Naive B cell (primary cell): ENCODE data around the gene AP4M1. TPM values are rescaled to one million over a fixed set of nuclear protein-coding genes. Genes with fewer than 3 reads are reported as not detected.
"Not testable (repeated sequence)": the region's sequence is repeated elsewhere in the genome, so short reads cannot be mapped to it uniquely, and the experiment has no call there.

Source experiments
- ATAC-seq, 2 donors: fragments of 150-1000 bp; cut with Tn5 transposase; 2 replicates each; pipeline ENCODE4 v1.10.0; 2021; ENCODE audit warnings: low read depth in 2 of 2, mild to moderate bottlenecking in 2 of 2, moderate library complexity in 2 of 2
- DNase-seq: peaks from one replicate; pipeline ENCODE4 v3.0.0; 2022
- H3K27ac Mint-ChIP-seq, 6 donors: one replicate each; pipeline ENCODE4 v1.8.0; 2020 to 2022; ENCODE audit warnings: mild to moderate bottlenecking in 6 of 6, mixed read lengths in 6 of 6, moderate library complexity in 5 of 6, inconsistent platforms in 2 of 6
- H3K27me3 Mint-ChIP-seq, 3 donors: one replicate each; pipeline ENCODE4 v1.8.0; 2021 to 2022; ENCODE audit warnings: mixed read lengths in 3 of 3, mild to moderate bottlenecking in 1 of 3
- H3K36me3 Mint-ChIP-seq, 2 donors: one replicate each; pipeline ENCODE4 v1.8.0; 2020 to 2022; ENCODE audit warnings: mixed read lengths in 2 of 2, inconsistent platforms in 1 of 2, mild to moderate bottlenecking in 1 of 2
- H3K4me1 Mint-ChIP-seq, 3 donors: one replicate each; pipeline ENCODE4 v1.8.0; 2020 to 2022; ENCODE audit warnings: mixed read lengths in 3 of 3, inconsistent platforms in 1 of 3, mild to moderate bottlenecking in 1 of 3, moderate library complexity in 1 of 3
- H3K4me3 Mint-ChIP-seq, 8 donors: one replicate each; pipeline ENCODE4 v1.8.0; 2020 to 2022; ENCODE audit warnings: mild to moderate bottlenecking in 8 of 8, mixed read lengths in 8 of 8, moderate library complexity in 8 of 8, inconsistent platforms in 2 of 8
- H3K9me3 Mint-ChIP-seq, 7 donors: one replicate each; pipeline ENCODE4 v1.8.0; 2020 to 2022; ENCODE audit warnings: mixed read lengths in 7 of 7, mild to moderate bottlenecking in 5 of 7, inconsistent platforms in 2 of 7, moderate library complexity in 1 of 7
- polyA plus RNA-seq, 6 donors: library from polyadenylated mRNA; unstranded; fragments of 300-500 nt; fragmentation: Illumina TruSeq; gene quantifications; one replicate each; pipeline ENCODE4 v1.2.3, GENCODE V29; 2021; ENCODE audit warnings: low read depth in 6 of 6

AP4M1 gene
- polyA plus RNA-seq, 6 donors from 2014 or later: 3.3 to 6.8 (median 5.6) TPM

DNA sequence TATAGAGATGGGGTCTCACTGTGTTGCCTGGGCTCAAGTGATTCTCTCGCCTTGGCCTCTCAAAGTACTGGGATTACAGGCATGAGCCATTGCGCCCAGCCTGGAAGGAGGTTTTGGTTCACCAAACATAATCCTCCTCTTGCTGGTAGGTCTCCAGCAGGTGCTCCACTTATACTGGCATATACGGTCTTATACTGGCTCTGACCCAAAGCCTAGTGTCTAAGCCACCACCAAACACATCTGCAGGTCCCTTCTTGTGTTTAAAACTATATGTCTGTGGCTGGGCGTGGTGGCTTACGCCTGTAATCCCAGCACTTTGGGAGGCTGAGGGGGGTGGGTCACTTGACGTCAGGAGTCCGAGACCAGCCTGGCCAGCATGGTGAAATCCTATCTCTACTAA is 30.7 kb downstream of the AP4M1 start:
- H3K27ac Mint-ChIP-seq: peak overlapping the region in 3 of 6 donors; percentile 67 to 84 (median 81)
- no peaks in the 10 kb centered on the region for H3K36me3 Mint-ChIP-seq
- peak overlapping the region in 1 of 8 donors; percentile 51 for H3K4me3 Mint-ChIP-seq
- no peak for DNase-seq
- H3K27me3 Mint-ChIP-seq: no peaks in the 10 kb centered on the region
- no peaks in the 10 kb centered on the region for H3K9me3 Mint-ChIP-seq
- no peak for ATAC-seq
- H3K4me1 Mint-ChIP-seq: peaks cover 15 to 25% (median 25%) of the 10 kb centered on the region in 3 donors

DNA sequence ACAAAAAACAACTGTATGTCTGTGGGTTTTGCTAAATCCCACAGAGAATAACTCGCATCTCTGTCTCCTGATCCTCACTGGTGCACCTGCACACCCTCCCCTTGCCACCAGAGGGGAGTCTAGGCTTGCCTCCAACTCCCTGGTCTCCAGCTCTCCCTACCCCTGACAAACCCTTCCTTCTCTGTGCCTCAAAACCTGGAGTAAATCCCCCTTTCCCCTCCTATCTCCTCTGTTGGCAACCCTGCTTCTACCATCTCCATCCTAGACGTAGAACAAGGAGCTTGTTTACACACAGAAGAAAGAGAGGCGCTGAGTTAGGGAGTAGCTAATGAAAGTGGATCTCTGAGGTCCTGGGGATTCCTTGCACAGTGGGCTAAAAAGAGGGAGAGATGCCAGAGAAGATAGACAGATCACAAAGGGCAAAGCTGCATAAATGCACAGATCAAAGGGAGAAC is 31.3 kb downstream of the AP4M1 start:
- peak; percentile 79 to 81 for ATAC-seq
- Mint-ChIP-seq H3K4me3 (peak overlapping the region in 3 of 8 donors; percentile 25 to 51 (median 37)), H3K27me3 (no peaks in the 10 kb centered on the region), H3K27ac (peak overlapping the region in 4 of 6 donors; percentile 9 to 93 (median 76)), H3K36me3 (no peaks in the 10 kb centered on the region), H3K4me1 (peaks cover 15 to 30% (median 28%) of the 10 kb centered on the region in 3 donors), H3K9me3 (no peaks in the 10 kb centered on the region)
- DNase-seq: peak; percentile 63

DNA sequence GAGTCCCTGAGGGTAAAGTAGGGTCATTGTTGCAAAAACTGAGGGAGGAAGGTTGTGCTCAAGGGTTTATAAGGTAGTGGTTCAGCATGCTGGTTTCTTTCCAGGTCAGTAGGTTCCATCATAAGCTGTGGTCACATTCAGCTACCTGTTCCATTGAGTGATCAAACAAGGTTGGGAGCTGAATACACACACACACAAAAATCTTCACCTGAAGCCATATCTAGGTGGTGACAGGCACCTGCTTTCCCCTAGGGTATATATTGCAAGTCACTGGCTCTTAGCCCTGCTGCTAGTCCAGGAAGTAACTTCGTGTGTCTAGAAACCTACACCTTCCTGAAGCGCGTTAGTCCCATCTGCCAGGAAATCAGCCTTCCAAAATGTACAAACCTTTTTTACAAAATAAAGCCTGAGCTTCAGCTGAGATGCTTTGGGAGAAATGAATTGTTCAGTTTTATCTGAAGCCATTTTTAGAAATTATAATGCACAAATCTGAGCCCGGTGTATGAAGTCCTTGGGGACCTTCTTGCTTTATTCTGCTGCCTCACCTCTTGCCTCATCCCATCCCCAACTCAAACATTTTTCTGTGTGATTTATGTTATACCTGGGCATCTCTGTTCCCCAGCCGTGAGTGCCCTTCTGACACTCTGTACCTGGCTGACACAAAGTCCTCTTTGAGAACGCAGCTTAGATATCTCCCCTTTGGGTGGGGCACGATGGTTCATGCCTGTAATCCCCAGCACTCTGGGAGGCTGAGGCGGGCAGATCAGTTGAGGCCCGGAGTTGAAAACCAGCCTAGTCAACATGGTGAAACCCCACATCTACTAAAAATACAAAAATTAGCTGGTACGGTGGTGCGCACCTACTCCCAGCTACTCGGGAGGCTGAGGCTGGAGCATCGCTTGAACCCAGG is 36.7 kb downstream of the AP4M1 start:
- Mint-ChIP-seq H3K4me1 (peaks cover 3 to 30% (median 18%) of the 10 kb centered on the region in 3 donors), H3K36me3 (no peaks in the 10 kb centered on the region), H3K4me3 (peak overlapping the region; percentile 7 to 82 (median 54)), H3K27ac (peak overlapping the region in 4 of 6 donors; percentile 70 to 96 (median 85)), H3K9me3 (no peaks in the 10 kb centered on the region), H3K27me3 (no peaks in the 10 kb centered on the region)
- ATAC-seq (peak; percentile 77 to 81), DNase-seq (no peak)

DNA sequence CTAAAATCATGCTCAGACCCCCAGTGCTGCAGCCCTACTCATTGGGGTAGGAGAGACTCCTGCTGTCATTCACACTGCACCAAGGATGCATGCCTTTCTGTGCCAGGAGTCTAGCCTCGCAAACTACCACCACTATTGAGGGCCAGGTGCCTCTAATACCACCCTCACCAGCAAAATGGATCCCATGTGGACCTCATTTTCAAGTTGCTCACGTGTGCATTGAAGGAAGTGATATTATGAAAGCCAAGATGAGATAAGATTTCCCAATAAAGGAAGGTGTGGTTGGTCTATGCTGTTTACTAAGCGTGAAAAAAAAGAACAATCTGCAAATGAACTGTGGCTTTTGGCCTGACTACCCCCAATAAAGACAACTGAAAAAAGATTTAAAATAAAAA is 40.1 kb downstream of the AP4M1 start:
- H3K27ac Mint-ChIP-seq: peak overlapping the region in 1 of 6 donors; percentile 58
- no peak for ATAC-seq
- no peaks in the 10 kb centered on the region for H3K27me3 Mint-ChIP-seq
- peaks cover 3 to 30% (median 18%) of the 10 kb centered on the region in 3 donors for H3K4me1 Mint-ChIP-seq
- no peaks in the 10 kb centered on the region for H3K9me3 Mint-ChIP-seq
- no peak overlapping the region for H3K4me3 Mint-ChIP-seq
- no peak for DNase-seq
- H3K36me3 Mint-ChIP-seq: no peaks in the 10 kb centered on the region

DNA sequence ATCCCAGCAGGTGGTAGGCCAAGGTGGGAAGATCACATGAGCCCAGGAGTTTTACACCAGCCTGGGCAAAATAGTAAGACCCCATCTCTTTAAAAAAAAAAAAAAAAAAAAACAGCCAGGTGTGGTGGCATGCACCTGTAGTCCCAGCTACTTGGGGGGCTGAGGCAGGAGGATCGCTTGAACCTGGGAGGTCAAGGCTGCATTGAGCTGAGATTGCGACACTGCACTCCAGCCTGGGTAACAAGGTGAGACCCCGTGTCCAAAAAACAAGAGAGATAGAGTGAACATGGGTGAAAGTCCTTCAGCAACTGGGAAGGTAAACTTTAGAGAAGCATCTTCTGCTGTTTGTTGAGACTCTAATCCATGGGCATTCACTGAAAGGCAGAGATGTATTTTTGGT is 41.0 kb downstream of the AP4M1 start:
- Mint-ChIP-seq H3K9me3 (no peaks in the 10 kb centered on the region), H3K4me3 (no peak overlapping the region), H3K27me3 (no peaks in the 10 kb centered on the region), H3K4me1 (peaks cover 3 to 27% (median 17%) of the 10 kb centered on the region in 3 donors), H3K36me3 (no peaks in the 10 kb centered on the region), H3K27ac (no peak overlapping the region)
- DNase-seq (no peak), ATAC-seq (no peak)

DNA sequence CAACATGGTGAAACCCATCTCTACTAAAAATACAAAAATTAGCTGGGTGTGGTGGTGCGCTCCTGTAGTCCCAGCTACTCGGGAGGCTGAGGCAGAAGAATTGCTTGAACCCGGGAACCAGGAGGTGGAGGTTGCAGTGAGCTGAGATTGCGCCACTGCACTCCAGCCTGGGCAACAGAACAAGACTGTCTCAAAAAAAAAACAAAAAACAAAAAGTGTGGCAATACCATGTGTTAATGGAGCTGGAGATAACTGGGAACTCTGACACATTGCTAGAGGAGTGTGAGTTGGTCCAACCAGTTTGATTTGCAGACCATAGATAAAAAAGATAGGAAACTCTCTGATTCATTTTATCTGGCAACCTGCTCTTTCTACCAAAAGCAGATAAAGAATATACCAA is 44.9 kb downstream of the AP4M1 start:
- not testable (repeated sequence) for H3K27me3 Mint-ChIP-seq, H3K9me3 Mint-ChIP-seq, H3K27ac Mint-ChIP-seq, DNase-seq, ATAC-seq, H3K36me3 Mint-ChIP-seq
- peaks cover 18 to 33% (median 23%) of the 10 kb centered on the region in 3 donors for H3K4me1 Mint-ChIP-seq
- H3K4me3 Mint-ChIP-seq: peak overlapping the region in 1 of 8 donors; percentile 14

DNA sequence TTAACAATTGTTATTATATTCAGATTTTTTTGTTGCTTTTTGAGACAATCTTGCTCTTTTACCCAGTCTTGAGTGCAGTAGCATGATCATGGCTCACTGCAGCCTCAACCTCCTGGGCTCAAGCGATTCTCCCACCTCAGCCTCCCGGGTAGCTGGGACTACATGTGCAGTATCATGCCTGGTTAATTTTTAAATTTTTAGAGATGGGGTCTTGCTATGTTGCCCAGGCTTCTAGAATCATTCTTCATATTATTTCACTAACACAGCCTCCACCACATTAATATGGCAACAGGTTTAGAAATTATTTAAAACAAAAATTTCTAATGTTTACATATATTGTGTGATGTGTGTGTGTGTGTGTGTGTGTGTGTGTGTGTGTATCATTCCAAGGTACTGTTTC is 45.8 kb downstream of the AP4M1 start:
- Mint-ChIP-seq H3K27ac (peak overlapping the region in 2 of 6 donors; percentile 50 to 95), H3K27me3 (no peaks in the 10 kb centered on the region), H3K9me3 (no peaks in the 10 kb centered on the region), H3K36me3 (peaks cover under 1 to 2% of the 10 kb centered on the region in 2 donors), H3K4me1 (peaks cover 20 to 36% (median 28%) of the 10 kb centered on the region in 3 donors), H3K4me3 (peak overlapping the region in 1 of 8 donors; percentile 91)
- DNase-seq (no peak), ATAC-seq (no peak)

DNA sequence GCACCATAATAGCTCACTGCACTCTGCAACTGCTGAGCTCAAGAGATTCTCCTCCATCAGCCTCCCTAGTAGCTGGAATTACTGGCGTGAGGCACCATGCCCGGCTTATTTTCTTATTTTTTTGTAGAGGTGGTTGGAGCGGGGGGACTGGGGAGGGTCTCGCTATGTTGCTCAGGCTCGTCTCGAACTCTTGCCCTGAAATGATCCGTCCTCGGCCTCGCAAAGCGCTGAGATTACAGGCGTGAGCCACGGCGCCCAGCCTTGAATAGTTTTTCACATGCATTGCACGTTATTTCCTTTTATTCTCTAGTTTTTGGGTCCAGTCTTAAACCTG is 46.7 kb downstream of the AP4M1 start:
- peaks cover 5 to 8% of the 10 kb centered on the region in 2 donors for H3K36me3 Mint-ChIP-seq
- no peaks in the 10 kb centered on the region for H3K9me3 Mint-ChIP-seq
- peak overlapping the region; percentile 94 to 98 (median 96) for H3K27ac Mint-ChIP-seq
- H3K4me1 Mint-ChIP-seq: peaks cover 25 to 45% (median 37%) of the 10 kb centered on the region in 3 donors
- ATAC-seq: peak; percentile 0 to 5
- DNase-seq: no peak
- peak overlapping the region; percentile 87 to 100 (median 97) for H3K4me3 Mint-ChIP-seq
- no peaks in the 10 kb centered on the region for H3K27me3 Mint-ChIP-seq

DNA sequence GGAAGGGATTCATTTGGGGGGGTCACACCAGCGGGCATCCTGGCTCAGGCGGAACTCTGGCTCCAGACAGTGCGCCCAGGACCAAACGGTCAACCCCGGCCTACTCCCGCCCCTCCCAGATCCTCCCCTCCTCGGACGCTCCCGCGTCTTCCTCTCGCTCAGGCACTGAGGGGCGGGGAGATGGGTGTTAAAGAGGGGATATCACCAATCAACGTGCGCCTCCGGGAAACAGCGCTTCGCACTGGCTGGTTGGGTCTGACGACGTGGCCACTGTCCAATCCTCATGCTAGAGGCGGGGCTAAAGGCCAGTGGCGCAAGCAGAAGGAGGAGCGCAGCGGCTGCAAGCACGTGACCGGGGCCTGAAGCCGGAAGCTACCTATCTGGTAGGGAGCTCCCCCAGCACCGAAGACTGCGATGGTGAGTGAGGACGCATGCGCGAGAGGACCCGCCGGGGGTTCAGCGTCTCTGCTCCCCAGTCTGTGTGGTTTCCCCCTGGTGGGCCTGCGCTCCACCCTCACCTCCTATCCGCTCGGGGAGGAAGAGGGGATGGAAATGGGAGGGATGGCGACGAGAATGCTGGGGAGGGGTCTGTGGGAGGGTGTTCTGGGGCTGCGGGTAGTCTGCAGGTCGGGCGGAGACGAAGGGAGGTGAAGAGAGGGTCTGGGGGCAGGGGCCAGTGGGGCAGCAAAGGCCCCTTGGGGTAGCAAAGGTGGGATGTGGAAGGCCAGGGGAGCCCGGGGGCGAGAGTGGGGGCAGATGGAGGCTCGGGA is 47.3 kb downstream of the AP4M1 start, which contains the start of gene LAMTOR4:
Gene LAMTOR4 (plus strand): TSS at position 360 of the 770 bp plus-strand sequence. CDS start 55 bp downstream, at position 415.
- Mint-ChIP-seq H3K27ac (peak within 1 kb of the TSS; percentile 94 to 98 (median 96)), H3K9me3 (no peaks in the 10 kb centered on the region), H3K27me3 (no peaks in the 10 kb centered on the region), H3K4me3 (peak within 1 kb of the TSS; percentile 87 to 100 (median 97)), H3K4me1 (peaks cover 28 to 51% (median 43%) of the 10 kb centered on the region in 3 donors), H3K36me3 (peaks cover 5 to 8% of the 10 kb centered on the region in 2 donors)
- DNase-seq: peak; percentile 97
- ATAC-seq: peak; percentile 92

DNA sequence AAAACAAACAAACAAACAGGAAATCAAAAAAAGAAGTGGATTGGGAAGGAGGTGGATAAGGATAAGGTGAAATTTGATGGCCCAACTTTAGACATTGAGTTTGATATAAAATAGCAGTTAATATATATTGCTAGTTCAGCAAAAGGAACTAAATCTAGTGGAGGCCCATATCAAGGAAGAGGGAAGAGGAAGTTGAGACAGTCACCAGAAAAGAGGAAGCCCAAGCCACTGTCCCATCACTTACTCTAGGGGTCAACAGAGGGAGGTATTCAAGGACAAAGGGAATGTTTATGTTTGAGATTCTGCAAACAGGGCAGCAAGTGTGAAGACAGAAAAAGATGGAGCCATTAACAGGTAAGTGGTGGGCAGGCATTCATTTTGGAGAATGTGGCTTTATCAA is 51.0 kb downstream of the AP4M1 start:
- H3K4me3 Mint-ChIP-seq: peak overlapping the region in 7 of 8 donors; percentile 43 to 81 (median 71)
- no peak for ATAC-seq
- H3K27ac Mint-ChIP-seq: peak overlapping the region in 5 of 6 donors; percentile 30 to 92 (median 73)
- peak; percentile 45 for DNase-seq
- H3K36me3 Mint-ChIP-seq: peaks cover 5 to 8% of the 10 kb centered on the region in 2 donors
- peaks cover 39 to 78% (median 69%) of the 10 kb centered on the region in 3 donors for H3K4me1 Mint-ChIP-seq
- H3K27me3 Mint-ChIP-seq: no peaks in the 10 kb centered on the region
- H3K9me3 Mint-ChIP-seq: no peaks in the 10 kb centered on the region

DNA sequence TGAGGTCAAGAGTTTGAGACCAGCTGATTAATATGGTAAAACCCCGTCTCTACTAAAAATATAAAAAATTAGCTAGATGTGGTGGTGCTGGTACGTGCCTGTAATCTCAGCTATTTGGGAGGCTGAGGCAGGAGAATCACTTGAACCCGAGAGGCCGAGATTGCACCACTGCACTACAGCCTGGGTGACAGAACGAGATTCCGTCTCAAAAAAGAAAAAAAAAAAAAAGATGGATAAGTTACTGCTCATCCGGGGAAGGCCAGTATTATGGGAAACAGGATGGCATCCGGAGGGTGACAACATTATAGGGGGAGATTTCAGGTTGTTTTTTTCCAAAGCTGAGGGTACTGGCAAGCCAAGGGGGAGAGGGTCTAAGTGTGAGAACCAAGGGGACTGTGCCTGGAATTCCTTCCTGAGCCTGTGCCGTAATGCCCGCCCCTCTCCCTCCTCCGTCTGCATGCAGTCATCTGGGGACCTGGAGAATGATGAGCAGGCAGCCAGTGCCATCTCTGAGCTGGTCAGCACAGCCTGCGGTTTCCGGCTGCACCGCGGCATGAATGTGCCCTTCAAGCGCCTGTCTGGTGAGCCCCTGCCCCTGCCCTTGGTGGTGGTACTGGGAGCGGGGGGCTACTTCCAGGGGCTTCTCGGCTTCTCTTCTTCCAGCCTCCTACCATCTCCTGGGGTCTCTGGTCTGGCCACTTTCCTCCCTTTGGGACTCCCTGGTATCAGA is 51.7 kb downstream of the AP4M1 start:
- ATAC-seq: no peak
- Mint-ChIP-seq H3K27me3 (no peaks in the 10 kb centered on the region), H3K27ac (peak overlapping the region in 3 of 6 donors; percentile 59 to 69 (median 64)), H3K4me3 (peak overlapping the region in 4 of 8 donors; percentile 16 to 71 (median 44)), H3K36me3 (peaks cover 5 to 8% of the 10 kb centered on the region in 2 donors), H3K4me1 (peaks cover 43 to 82% (median 74%) of the 10 kb centered on the region in 3 donors), H3K9me3 (no peaks in the 10 kb centered on the region)
- DNase-seq: no peak

DNA sequence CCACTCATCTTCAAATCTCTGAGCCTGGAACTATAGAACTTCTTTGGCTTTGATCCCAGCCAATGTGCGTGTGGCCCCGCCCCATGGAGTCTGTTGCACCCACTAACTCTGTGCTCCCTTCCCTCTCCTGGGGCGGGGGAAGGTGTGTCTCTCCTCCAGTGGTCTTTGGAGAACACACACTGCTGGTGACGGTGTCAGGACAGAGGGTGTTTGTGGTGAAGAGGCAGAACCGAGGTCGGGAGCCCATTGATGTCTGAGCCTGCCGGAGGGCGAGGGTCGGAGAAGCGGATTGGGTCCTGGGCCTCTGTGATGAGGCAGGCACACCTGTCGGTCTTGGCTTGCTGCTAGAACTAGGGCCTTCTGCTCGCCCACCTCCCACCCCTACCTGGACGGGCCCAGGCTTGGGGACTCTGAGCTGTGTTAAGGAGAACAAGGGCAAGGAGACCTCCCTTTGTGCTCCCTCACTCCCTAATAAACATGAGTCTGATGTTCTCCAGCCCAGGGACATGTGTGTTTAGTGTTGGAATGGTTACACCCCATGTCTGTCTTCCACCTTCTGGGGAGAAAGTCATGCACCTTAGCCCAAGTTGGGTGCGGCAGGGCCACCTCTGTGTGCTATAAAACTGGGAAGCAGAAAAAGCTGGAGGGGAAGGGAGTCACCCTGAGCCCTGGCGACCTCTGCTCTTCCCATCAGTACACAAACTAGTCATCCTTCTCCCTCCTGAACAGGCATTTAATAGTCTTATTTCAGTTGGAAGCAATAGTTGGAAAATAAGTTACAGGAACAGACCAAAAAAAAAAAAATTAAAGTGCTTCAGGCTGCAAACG is 52.5 kb downstream of the AP4M1 start:
- Mint-ChIP-seq H3K36me3 (peaks cover 5 to 8% of the 10 kb centered on the region in 2 donors), H3K27me3 (no peaks in the 10 kb centered on the region), H3K4me1 (peaks cover 35 to 78% (median 71%) of the 10 kb centered on the region in 3 donors), H3K4me3 (peak overlapping the region in 4 of 8 donors; percentile 16 to 62 (median 30)), H3K9me3 (no peaks in the 10 kb centered on the region), H3K27ac (peak overlapping the region in 4 of 6 donors; percentile 47 to 87 (median 64))
- ATAC-seq (no peak), DNase-seq (no peak)
